ENCODE measurements around the gene LONRF2.

The LONRF2 gene

DNA sequence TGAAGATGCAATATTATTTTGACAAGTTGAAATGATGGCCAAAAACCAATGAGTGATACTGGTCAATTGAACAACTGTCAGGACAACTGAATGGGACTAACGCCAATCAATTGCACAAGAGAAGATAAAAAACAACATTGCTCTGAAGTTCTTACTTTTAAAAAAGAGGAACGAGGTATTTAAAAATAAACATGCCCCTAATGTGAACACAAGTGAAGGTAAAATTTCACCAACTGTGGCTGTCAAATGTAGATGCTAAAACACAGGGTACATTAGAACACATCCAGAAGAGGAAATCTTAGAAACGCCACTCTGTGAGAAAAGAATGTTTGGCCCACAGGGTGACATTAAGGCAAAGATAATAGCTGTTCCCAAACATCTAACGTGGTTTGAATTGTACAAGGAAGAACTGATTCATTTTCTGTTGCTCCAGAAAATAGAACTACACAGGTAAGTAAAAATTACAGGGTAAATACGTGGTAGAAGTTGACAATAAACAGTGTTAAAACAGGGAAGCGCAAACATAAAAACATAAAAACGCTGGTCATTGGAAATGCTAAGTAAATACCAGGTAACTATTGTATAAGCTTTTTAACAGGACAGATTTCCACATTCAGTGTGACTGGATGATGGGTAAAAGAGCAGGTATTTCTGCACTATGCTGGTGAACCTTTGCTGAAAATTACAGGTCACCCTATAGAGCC, 20.3 kb downstream of the LONRF2 start:
- DNase-seq (ENCODE audit: low read depth) = no peak

DNA sequence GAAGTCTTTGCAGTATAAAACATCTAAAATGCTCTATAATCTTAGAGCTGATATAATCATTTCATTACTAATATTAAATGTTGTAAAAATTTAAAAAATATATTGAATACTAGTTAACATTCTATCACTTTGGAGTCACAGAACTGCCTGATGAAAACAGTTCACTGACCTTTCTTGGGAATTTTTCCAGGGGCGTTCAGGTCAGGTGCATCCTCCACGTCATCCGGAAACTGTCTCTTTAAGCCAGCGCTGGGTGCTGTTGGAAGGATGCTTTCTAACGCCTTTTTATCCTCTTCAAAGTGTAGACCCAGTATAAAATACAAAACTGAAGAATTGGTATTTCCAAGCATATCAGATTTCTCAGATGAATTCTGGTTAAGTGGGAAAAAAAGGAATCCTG, 22.8 kb downstream of the LONRF2 start:
- no peak for DNase-seq (ENCODE audit: low read depth)

DNA sequence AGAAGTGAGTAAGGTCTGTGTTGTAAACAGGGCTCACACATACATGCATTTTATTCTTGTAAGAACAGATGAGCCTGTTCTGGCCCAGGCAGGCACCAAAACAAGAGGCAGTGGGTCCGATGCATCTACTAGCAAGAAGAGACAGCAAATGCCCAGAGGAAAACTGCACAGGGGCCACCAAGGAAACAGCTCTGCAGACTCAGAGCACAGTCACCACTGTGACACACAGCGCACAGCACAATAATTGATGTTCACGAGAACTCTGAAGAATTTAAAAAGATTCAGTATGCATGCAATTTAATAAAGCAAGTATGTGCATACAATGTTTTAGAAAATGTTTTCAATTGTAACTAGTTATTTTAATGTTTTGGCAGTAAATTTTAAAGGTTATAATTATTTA, 24.8 kb downstream of the LONRF2 start:
- DNase-seq (ENCODE audit: low read depth) = no peak

DNA sequence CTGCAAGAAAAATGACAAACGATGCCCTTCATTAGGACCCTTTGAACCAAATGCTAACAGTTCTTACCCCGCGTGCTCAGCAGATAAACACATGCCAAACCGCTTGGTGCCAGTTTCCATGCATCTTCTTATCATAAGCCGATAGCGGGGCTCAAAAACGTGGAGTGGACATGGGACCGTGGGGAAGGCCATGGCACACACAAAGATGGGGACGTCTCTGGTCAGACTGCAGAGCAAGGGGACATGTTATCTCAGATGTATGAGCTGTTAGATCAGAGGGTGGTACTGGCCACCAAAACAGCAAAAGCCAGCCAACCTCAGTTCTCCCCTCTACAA, 28.2 kb downstream of the LONRF2 start:
- DNase-seq (ENCODE audit: low read depth) = no peak

DNA sequence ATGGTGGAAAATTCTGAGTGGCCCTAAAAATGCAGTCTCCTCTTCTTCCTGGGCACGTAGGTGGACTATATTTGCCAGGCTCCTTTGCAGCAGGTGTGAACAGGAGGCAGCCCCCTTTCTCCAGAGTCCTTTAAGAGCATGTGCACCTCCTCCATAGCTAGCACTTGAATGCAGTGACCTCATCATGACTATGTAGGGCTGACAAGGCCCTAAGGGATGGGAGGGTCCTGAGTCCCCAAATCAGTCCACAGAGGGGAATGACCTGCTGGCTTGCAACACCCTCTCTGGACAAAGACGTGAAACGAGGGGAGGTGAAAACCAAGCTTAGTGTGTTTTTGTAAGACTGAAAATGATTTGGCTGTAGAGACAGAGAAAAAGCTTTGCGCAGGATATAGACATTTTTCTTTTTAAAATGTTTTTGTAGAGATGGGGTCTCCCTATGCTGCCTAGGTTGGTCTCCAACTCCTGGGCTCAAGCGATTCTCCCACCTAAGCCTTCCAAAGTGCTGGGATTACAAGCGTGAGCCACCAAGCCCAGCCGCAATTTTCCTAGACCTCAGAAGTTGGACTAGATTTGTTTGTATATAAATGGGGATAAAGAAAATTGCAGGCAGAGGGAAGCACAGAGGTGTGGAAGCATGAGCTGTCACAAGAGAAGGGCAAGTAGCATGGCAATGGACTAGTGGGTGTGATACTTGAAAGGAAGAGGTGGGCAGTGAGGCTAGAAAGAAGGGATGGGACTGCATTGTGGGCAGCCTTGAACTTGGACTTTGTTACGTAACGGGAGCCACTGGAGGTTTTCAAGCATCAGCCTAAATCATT, 28.8 kb downstream of the LONRF2 start:
- DNase-seq (ENCODE audit: low read depth) = no peak

DNA sequence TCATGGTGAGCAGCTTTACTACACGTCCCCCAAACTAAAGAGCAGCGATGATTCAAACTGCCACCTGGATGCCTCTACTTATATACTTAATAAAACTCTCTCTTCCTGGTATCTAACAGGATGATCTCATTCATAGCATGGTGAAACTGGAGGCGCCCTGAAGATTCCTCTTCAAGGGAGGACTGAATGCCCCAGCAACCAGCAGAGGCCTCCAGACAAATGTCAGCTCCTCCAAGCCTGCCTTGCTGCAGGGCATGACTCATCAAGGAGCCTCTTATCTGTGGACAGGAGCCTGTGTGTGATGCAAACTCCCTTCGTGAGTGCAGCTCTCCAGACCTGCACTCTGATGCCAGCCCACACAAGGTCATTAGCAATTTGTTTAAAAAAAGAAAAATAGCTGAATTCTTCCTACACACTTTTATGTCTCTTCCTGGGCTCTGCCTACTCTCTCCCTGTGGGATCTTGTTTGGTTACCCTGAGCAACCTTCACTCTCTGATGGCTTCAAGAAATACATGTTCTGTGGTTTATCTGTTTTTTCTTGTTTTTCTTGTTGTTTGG, 30.2 kb downstream of the LONRF2 start:
- no peak for DNase-seq (ENCODE audit: low read depth)

DNA sequence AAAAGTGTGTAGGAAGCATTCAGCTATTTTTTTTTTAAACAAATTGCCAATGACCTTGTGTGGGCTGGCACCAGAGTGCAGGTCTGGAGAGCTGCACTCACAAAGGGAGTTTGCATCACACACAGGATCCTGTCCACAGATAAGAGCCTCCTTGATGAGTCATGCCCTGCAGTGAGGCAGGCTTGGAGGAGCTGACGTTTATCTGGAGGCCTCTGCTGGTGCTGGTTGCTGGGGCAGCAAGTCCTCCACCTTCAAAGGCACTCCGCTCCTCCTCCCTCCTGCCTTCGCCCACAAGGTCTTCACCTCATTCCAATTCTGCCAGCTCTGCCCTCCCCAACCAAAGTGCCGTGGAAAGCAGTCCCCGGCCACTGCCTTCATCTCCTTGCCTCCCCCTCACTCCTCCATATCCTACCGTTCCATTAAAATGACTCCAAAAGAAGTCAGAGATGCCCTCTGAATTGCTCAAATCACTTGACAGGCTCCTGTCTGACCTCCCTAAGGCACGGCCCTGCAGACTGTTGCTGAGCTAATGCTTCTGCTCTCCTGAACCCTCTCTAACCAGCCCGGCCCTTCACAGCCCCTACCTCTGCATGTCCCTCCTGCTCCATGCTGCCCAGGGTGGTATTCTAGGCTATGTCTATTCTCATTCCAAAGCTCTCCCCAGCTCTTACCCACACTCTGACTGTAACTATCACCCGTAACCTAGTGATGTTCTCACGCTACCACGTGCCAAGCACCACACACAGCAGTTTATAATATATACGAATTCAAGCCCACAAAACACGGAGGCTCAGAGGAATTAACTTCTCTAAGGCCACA, 30.9 kb downstream of the LONRF2 start:
- DNase-seq (ENCODE audit: low read depth) = peak; percentile 41

DNA sequence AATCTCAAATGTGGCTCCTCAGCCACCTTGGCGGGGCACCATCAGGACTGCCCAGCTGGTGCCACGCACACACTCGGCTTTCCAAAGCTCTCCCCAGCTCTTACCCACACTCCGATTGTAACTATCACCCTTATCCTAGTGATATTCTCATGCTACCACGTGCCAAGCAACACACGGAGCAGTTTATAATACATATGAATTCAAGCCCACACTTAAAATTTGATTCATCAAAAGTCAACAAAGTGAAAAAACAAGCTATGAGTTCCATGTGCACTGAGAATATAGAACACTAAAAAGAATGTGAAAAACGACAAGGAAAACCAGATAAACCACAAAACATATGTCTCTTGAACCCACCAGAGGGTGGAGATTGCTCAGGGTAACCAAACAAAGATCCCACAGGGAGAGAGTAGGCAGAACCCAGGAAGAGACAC, 31.6 kb downstream of the LONRF2 start:
- DNase-seq (ENCODE audit: low read depth) = no peak

DNA sequence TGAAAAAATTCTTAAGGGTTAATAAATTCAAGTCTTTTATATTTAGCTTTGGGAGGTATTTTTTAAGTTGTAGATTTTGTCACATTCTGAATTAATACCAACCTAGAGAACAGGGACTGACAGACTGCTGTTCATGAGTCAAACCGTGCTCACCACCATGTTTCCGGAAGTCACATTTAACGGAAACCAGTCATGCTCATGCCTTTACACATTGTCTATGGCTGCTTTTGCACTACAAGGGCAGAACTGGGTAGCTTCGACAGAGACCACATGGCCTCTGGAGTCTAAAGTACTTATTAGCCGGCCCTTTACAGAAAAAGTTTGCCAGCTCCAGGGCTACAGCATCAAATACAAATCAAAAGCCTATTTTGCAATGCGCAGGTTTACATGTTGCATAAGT, 33.3 kb downstream of the LONRF2 start:
- no peak for DNase-seq (ENCODE audit: low read depth)

DNA sequence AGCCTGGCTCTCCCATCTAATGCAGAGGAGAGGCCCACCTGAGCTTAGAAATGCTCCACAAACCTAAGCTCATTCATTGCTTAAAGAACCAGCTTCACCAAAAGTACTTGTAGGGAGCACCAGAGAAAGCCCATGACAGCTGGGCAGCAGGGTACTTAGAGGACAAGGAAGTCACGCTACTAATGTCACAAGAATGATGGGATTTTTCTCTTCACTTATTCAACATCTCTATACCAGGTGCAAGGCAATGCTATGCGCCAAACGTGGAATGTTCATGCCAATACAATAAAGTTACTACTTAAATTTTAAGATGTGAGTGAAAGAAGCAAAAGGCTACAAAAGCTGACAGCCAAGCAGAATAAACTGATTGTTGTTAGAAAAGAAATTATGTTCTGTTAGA, 36.0 kb downstream of the LONRF2 start:
- no peak for DNase-seq (ENCODE audit: low read depth)

DNA sequence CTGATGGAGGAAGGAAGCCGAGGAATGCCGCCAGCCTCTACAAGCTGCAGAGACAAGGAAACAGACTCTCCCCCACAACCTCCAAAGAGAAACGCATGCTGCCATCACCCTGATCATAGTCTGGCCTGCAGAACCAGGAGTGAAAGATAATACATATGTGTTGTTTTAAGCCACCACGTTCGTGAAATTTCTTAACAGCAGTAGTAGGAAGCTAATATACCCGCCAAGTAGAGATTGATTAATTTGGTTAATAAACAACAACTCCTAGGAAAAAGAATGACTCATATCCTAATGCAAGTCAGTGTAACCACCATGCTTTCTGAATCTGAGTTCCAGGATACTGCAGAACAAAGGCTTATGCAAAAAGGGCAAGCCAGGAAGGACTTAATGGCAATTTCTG, 36.6 kb downstream of the LONRF2 start:
- no peak for DNase-seq (ENCODE audit: low read depth)

DNA sequence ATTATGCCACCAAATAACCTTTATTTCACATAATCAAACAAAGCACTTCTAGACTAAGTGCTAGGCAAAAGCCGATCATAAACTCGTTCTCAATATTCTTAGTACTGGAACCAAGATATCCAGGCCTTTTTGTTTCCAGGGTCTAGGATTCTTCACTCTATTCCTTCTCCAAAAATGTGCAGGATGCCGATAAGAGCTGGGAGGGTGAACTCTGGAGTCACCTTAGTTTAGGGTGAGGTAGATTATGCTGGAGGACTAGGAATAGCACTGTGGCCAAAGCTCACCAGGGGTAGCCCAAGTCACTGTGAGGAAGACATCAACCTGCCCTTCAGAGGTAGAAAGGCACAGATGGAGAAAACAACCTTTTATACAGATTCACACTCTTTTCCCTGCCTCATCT, 37.3 kb downstream of the LONRF2 start:
- no peak for DNase-seq (ENCODE audit: low read depth)

DNA sequence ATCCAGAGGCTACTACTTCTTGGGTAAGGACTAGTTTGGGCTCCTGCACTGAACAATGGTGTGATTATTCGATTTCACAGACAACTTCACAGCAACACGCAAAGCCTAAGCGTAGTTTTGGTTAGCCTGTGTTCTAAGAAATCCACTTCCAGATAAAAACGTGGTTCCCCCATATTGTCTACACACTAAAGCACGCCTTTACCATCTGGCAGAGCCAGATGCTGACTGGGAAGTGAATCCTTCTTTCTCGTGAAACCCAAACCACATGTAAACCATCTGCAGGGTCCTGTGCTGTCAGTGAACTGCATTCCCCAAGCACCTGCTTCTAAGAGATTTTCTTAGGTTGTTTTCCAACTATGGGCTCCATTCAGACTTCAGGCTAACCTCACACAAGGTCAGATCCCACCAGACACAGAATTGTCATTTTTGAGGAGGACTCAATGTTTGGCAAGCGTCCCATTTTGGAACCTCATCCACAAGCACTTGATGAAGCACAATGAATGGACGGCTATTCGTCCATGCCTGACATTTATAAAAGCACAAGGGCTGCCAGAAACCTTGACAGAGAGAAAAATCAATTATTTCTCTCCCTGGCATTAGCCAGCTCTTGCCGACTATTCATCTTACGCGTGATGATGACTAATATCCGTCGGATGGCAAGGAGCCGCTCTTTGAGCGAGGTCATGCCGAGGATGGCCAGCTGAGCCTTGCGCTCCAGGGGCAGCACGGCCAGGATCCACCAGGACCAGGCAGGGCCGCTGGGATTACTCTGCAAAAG, 38.4 kb downstream of the LONRF2 start:
- no peak for DNase-seq (ENCODE audit: low read depth)

DNA sequence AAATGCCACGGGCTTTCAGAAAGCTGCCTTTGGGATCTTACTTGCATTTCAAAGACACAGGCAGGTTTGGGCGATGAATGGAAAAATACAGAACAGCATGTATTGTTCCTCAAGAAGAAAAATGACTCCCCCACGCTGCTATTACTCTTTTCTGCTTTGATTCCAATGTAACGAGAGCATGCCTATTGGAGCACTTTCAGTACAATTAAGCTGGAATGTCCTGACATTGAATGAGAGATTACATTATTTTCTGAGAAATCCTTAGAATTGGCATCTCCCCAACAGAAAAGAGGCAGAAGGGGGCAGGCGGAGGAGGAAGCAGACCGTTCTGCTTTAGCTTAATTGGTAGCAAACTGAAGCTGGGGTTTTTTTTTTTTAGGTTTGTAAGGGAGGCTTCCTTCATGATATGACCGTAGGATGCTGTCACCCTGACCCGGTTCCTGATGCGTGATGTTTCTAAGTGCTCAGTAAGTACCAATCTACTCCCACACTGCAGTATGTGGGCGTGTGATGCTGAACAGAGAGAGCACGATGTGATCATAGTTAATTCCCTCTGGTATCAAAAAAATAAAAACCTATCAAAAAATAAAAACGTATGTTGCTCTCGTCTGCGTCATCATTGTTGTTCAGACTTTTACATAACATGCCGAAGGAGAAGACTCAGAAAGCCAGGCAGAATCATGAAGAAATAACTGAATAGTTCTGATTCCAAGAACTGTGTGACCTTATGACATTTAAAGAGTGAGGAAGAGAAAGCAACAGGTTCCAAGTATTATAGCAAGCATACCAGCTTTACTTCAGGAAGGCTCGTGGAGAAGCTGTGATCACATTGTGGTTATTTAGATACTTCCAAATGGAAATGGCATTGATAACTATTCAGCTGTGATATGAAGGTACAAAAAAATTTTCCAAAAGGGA, 40.5 kb downstream of the LONRF2 start:
- DNase-seq (ENCODE audit: low read depth) = no peak

DNA sequence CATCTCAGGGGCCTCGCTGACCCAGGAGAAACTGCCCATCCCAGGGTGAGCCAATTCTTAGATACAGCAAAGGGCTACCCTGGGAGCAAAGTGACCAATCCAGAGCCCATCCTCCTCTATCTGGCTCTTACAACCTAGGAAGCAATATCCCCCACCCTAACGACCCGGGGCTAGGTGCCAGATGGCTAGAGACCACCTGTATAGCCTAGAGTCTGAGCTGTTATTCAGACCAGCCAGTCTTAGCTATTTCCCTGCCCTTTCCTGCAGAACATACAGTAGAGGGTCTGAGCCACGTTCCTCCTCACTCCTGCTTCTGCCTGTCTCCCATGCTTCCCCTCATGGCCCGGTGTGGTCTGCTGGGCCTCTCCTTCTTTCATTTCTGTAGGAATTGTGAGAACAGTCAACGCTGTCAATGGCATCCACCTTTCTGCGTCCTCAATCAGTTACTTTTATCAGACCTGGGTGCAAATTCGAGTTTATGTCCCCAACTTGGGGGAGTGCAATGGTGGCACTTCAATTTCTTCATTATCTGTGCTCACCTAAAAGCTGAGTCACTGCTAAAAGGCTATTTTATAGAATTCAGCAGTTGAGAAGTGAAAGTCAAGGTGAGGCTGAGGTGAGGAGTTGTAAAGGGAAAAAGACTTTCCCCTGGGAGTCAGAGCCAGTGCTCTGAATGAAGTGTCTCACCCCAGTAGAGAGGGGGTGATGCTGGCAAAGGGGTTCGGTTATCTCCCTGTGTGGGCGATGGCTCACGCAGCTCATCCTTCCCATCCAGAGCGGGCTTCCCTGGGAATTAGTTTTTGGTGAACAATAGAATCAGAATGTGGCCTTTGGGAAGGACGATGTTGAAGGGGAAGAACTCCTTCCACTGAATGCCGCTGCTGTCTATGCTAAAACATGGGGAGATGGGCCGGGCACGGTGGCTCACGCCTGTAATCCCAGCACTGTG, 42.4 kb downstream of the LONRF2 start:
- DNase-seq (ENCODE audit: low read depth) = no peak

DNA sequence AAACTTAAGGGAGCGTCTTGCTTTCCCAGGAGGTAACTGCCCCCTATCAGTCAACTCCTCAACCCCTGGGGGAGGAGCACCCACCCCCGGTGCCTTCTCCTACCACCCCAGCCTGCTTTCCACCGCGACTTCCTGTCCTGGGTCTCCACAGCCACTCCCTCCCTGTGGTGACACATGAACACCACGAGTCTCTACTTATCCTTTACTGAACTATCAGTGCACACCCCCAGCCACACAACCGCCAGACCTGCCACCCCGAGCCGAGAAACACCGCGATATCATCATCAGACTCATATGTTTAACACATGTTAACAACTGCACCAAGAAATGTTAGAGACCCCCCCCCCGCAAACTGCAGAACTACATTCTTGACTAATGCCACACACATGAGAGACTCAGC, 43.3 kb downstream of the LONRF2 start:
- no peak for DNase-seq (ENCODE audit: low read depth)

DNA sequence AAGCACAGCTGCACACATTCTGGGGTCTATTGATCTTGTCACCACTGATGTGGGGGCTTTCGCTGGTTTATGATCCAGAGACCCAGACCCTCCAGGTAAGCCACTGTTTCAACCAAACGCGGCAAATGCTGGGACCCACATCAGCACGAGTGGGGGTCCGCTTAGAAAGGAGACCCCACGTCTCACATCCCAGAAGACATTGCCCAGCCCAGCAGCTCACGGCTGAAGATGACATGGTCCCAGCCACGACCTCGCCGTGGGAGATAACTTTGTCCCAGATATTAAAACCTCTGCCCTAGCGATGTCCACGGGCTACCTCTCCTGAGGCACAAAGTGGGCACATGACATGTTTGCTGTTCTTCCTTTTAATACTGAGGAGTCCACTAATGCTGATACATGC, 43.8 kb downstream of the LONRF2 start:
- DNase-seq (ENCODE audit: low read depth) = no peak

DNA sequence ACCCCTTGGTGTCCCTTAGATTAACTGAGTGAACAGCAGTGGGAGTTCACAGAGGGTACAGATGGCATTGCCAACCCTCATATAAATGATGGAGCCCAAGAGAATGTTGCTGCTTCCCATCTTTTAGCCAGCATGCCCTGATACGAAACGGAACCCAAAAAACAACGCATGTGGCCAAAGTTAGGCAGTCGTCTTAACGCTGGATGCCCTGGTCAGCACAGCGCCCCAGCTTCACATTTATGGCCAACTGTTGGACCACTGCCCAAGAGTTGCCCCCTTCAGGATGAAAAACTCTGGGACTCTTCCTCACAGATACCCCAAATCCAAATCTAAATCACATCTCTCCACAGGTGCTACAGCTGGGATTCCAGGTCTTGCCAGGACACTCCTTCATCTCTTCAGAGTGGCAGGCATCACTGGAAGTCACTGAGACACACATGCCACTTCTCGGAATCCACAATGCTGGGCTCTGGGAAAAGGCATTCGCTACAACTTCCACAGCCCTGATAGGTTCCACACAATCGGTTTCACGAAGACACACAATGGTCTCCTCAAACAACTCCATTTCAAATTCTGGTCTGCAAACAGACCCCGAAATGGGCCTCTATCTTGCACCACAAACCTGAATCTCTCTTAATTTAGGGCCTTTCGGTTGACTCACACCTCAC, 44.6 kb downstream of the LONRF2 start:
- DNase-seq (ENCODE audit: low read depth) = no peak

DNA sequence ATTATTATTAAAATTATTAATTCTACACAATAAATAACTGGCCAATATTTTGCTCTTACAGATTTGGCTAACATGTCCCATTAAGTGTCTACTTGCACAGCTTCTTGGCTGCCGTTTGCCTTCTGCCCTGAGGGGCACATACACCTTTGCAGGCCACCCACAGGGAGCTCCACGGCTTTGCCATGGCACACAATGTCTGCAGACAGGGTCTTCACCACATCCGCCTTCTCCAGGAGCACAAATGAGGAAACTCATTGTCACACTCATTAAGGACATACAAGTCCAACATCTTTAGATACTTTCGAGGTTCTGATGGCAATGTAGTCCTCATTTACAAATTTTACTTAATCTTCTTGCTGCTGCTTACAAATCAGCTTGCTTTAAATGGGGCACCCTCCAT, 45.6 kb downstream of the LONRF2 start:
- no peak for DNase-seq (ENCODE audit: low read depth)

Data from activated gamma-delta T cell treated with anti-CD3 and anti-CD28 coated beads, Interleukin-2, amount 50 U/mL, for 16 hours (primary cell).